Thoracic aorta (tissue), 2 donors: ENCODE results near the gene ZSCAN10. TPM values are rescaled to one million over a fixed set of nuclear protein-coding genes. Genes with fewer than 3 reads are reported as not detected.

Experiments used
- ATAC-seq: fragments of 150-250 bp; one replicate; pipeline ENCODE4 v1.8.0; 2017; ENCODE audit warnings: low read depth; ENCODE audit not compliant: insufficient number of reproducible peaks, low FRiP score
- DNase-seq: peaks from one replicate; pipeline ENCODE4 v3.0.0-alpha.2; 2020; ENCODE audit warnings: low spot score
- H3K27ac ChIP-seq, 2 donors: fragments of 200-600 bp; sonication (generic); 1 replicate in 1 of 2; 2 replicates in 1 of 2; pipeline ENCODE4 v1.5.1; 2016; ENCODE audit warnings: mild to moderate bottlenecking in 2 of 2, moderate library complexity in 2 of 2
- H3K27me3 ChIP-seq: fragments of 200-600 bp; sonication (generic); replicated peaks from 2 replicates; pipeline ENCODE4 v1.6.0; 2016; ENCODE audit warnings: mild to moderate bottlenecking; ENCODE audit not compliant: insufficient read depth
- H3K36me3 ChIP-seq: fragments of 200-600 bp; sonication (generic); one replicate; pipeline ENCODE4 v1.5.1; 2016
- H3K4me1 ChIP-seq, 2 donors: fragments of 200-600 bp; sonication (generic); 1 replicate in 1 of 2; 2 replicates in 1 of 2; pipeline versions ENCODE4 v1.5.1 to v1.6.0; 2016; ENCODE audit warnings: low read depth in 2 of 2, mild to moderate bottlenecking in 1 of 2; ENCODE audit not compliant: control insufficient read depth in 1 of 2
- H3K4me3 ChIP-seq: fragments of 200-600 bp; sonication (generic); 2 replicates; pipeline ENCODE4 v1.5.1; 2016; ENCODE audit warnings: mild to moderate bottlenecking
- H3K9me3 ChIP-seq: fragments of 200-600 bp; sonication (generic); 2 replicates; pipeline ENCODE4 v1.5.1; 2016
- CTCF ChIP-seq: fragments of 200-600 bp; sonication (generic); IDR thresholded peaks from one replicate; pipeline ENCODE4 v1.5.1; 2019; ENCODE audit warnings: antibody characterized with exemption
- total RNA-seq, 2 donors: library from RNA; depleted of rRNA; stranded (reverse); fragments of >200 nt; gene quantifications; one replicate each; pipeline versions ENCODE4 v1.1.0 to v1.2.3, GENCODE V29; 2016

Gene ZSCAN10
- total RNA-seq, 2 donors from 2014 or later: not detected

- no peak for ATAC-seq
- no peak for TF ChIP-seq CTCF
- H3K27ac ChIP-seq: peak overlapping the region; percentile 39 to 41
Observed at GRCh38 chr16:3059723-3060242, 39.3 kb downstream of the ZSCAN10 start.

GRCh38 chr16:3059041-3059722, 39.9 kb downstream of the ZSCAN10 start:
- Histone ChIP-seq H3K27me3 (no peaks in the 10 kb centered on the region), H3K4me3 (peak overlapping the region; percentile 94), H3K27ac (peak overlapping the region; percentile 39 to 41), H3K4me1 (peaks cover 11 to 20% of the 10 kb centered on the region in 2 donors), H3K36me3 (no peaks in the 10 kb centered on the region), H3K9me3 (no peaks in the 10 kb centered on the region)
- DNase-seq (peak; percentile 54), ATAC-seq (peak; percentile 85)
- TF ChIP-seq CTCF: peak; percentile 97

More at GRCh38 chr16:3059723-3060242, 39.3 kb downstream of the ZSCAN10 start:
- Histone ChIP-seq H3K27me3 (no peaks in the 10 kb centered on the region), H3K9me3 (no peaks in the 10 kb centered on the region), H3K4me3 (peak overlapping the region; percentile 94), H3K4me1 (peaks cover 11 to 23% of the 10 kb centered on the region in 2 donors), H3K36me3 (no peaks in the 10 kb centered on the region)
- DNase-seq: no peak

- no peak for TF ChIP-seq CTCF
- Histone ChIP-seq H3K4me3 (peak overlapping the region; percentile 94), H3K4me1 (peaks cover 11 to 20% of the 10 kb centered on the region in 2 donors), H3K27me3 (no peaks in the 10 kb centered on the region), H3K9me3 (no peaks in the 10 kb centered on the region), H3K27ac (peak overlapping the region in 1 of 2 donors; percentile 41), H3K36me3 (no peaks in the 10 kb centered on the region)
- ATAC-seq (no peak), DNase-seq (no peak)
Observed at GRCh38 chr16:3058139-3059030, 40.7 kb downstream of the ZSCAN10 start.

GRCh38 chr16:3057181-3058138, 41.6 kb downstream of the ZSCAN10 start:
- no peak for ATAC-seq
- Histone ChIP-seq H3K4me1 (peaks cover 11 to 20% of the 10 kb centered on the region in 2 donors), H3K9me3 (no peaks in the 10 kb centered on the region), H3K36me3 (no peaks in the 10 kb centered on the region), H3K4me3 (peak overlapping the region; percentile 94), H3K27ac (no peak overlapping the region), H3K27me3 (no peaks in the 10 kb centered on the region)
- TF ChIP-seq CTCF: no peak
- DNase-seq: no peak
